AG04449 (cell line): ENCODE data around the gene CCNT1.

ENCODE experiments used
- CTCF ChIA-PET: fragments of 350-600 bp; formaldehyde crosslinking; extraction: SDS; loops from one replicate; lab custom pipeline; 2021; ENCODE audit warnings: antibody characterized with exemption; lab: Yijun Ruan, JAX
- POLR2A ChIA-PET: fragments of 400-600, 350-600 bp; formaldehyde crosslinking; extraction: SDS; loops from one replicate; lab custom pipeline; 2020; ENCODE audit warnings: antibody characterized with exemption, inconsistent platforms; lab: Yijun Ruan, JAX
- DNase-seq: peaks from one replicate; pipeline ENCODE4 v3.0.0-alpha.2; 2010; ENCODE audit warnings: low read depth, low spot score
- H3K4me3 ChIP-seq: 2 replicates; pipeline ENCODE4 v1.5.1; 2011; ENCODE audit warnings: low read depth, mild to moderate bottlenecking, control low read depth, low read length
- CTCF ChIP-seq: IDR thresholded peaks from one replicate; pipeline ENCODE4 v1.5.1; 2011; ENCODE audit warnings: mild to moderate bottlenecking, moderate library complexity, low read length, control low read depth, inconsistent platforms; ENCODE audit not compliant: insufficient read depth; ENCODE audit errors: missing control alignments

The CCNT1 gene

GRCh38 chr12:48696626-48697025, 19.9 kb downstream of the CCNT1 start:
- no peak for DNase-seq
- ChIA-PET POLR2A (no interaction called here), CTCF (no interaction called here)
- no peak overlapping the region for H3K4me3 ChIP-seq
- TF ChIP-seq CTCF: no peak

- no peak for TF ChIP-seq CTCF
- ChIA-PET CTCF (no interaction called here), POLR2A (no interaction called here)
- no peak overlapping the region for H3K4me3 ChIP-seq
- no peak for DNase-seq
These were observed 20.6 kb downstream of the CCNT1 start for GRCh38 chr12:48695859-48696258.

GRCh38 chr12:48694038-48694437, 22.5 kb downstream of the CCNT1 start:
- TF ChIP-seq CTCF: no peak
- no peak overlapping the region for H3K4me3 ChIP-seq
- ChIA-PET POLR2A (no interaction called here), CTCF (no interaction called here)
- DNase-seq: no peak

GRCh38 chr12:48693572-48693971, 22.9 kb downstream of the CCNT1 start:
- H3K4me3 ChIP-seq: no peak overlapping the region
- POLR2A ChIA-PET: no interaction called here
- TF ChIP-seq CTCF: no peak
- no peak for DNase-seq
- CTCF ChIA-PET: no interaction called here

- H3K4me3 ChIP-seq: no peak overlapping the region
- DNase-seq: no peak
- TF ChIP-seq CTCF: no peak
- ChIA-PET CTCF (interaction anchor here (1.3 kb wide), 1 partner anchor 9 kb away, joined by 5 read pairs; the partner anchor contains the start of gene KANSL2), POLR2A (no interaction called here)
These were observed 24.6 kb downstream of the CCNT1 start for GRCh38 chr12:48691826-48692487.

GRCh38 chr12:48690990-48691389, 25.5 kb downstream of the CCNT1 start:
- ChIA-PET POLR2A (no interaction called here), CTCF (interaction anchor here (0.6 to 1.3 kb wide), 2 partner anchors 9 to 211 kb away, joined by 3 to 5 read pairs; partner anchors contain the start of gene KANSL2)
- no peak for TF ChIP-seq CTCF

More at GRCh38 chr12:48690990-48691389, 25.5 kb downstream of the CCNT1 start:
- H3K4me3 ChIP-seq: no peak overlapping the region
- DNase-seq: no peak
